HG03097 (cell line): ENCODE data around the gene PRR16.
"Not testable (repeated sequence)": the region's sequence is repeated elsewhere in the genome, so short reads cannot be mapped to it uniquely, and the experiment has no call there.

Experiments used
- ATAC-seq: cut with Tn5 transposase; IDR thresholded peaks from one replicate; pipeline ENCODE4 v1.9.1; 2021; ENCODE audit not compliant: unreplicated experiment, low FRiP score

The PRR16 gene

GRCh38 chr5:120702817-120703538 is 238.9 kb downstream of the PRR16 start:
- not testable (repeated sequence) for ATAC-seq

- no peak for ATAC-seq
Observed at GRCh38 chr5:120703918-120704587, 240.0 kb downstream of the PRR16 start.

GRCh38 chr5:120706877-120707276 is 242.8 kb downstream of the PRR16 start:
- no peak for ATAC-seq

GRCh38 chr5:120717381-120717780 is 253.3 kb downstream of the PRR16 start:
- ATAC-seq: no peak

- no peak for ATAC-seq
Observed at GRCh38 chr5:120730214-120730613, 266.1 kb downstream of the PRR16 start.

GRCh38 chr5:120734033-120734432 is 269.9 kb downstream of the PRR16 start:
- ATAC-seq: no peak

- ATAC-seq: no peak
Observed at GRCh38 chr5:120735076-120735475, 271.0 kb downstream of the PRR16 start.
